ENCODE results near the gene PNKD. TPM values are rescaled to one million over a fixed set of nuclear protein-coding genes. Genes with fewer than 3 reads are reported as not detected.

The PNKD gene
- total and polyA plus RNA-seq, 2 donors (not counting 1 experiment from before 2014, with no cell fraction given) = 27.7 to 29.1 TPM

DNA sequence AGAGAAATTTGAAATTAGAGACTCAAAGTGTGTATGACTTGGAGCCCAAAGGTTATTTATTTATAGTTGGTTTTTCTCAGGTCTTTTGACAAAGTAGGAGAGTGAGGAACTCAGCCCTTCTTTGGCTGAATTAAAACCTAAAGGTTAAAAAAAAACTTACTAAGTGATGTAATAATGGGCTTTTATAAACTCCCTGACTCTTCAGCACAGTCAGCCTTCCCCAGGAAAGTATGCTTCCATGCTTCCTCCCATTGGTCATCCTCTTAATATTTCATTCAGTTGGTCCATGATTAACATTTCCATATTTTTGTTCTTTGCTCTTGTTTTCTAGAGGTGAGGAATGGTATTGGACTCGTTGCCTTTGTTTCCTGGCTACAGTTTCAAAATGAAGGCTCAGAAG lies 46.1 kb upstream of the PNKD start:
- Histone ChIP-seq H3K27ac (ENCODE audit: insufficient read depth, low read length) (no peak overlapping the region), H3K27me3 (ENCODE audit: control insufficient read depth, insufficient read depth, low read length) (no peaks in the 10 kb centered on the region), H2AFZ (ENCODE audit: low read length) (no peak overlapping the region), H3K79me2 (ENCODE audit: control insufficient read depth, insufficient read depth, low read length) (peaks cover 79% of the 10 kb centered on the region), H3K4me2 (ENCODE audit: extremely low read depth, insufficient read depth, low read length) (no peak overlapping the region), H3K9ac (ENCODE audit: insufficient read depth, low read length) (no peak overlapping the region), H4K20me1 (ENCODE audit: control insufficient read depth, extremely low read depth, insufficient read depth, low read length) (peaks cover 4% of the 10 kb centered on the region), H3K9me3 (ENCODE audit: control insufficient read depth, insufficient read depth, low read depth, low read length) (no peaks in the 10 kb centered on the region), H3K4me1 (ENCODE audit: control insufficient read depth, extremely low read depth, insufficient read depth, low read length) (peaks cover 9% of the 10 kb centered on the region), H3K36me3 (ENCODE audit: control insufficient read depth, insufficient read depth, low read length) (peaks cover 10% of the 10 kb centered on the region), H3K4me3 (replicated peaks in 1 of 4; ENCODE audit: control extremely low read depth in 1 of 4, insufficient read depth in 1 of 4, low read depth in 3 of 4, low read length in 4 of 4) (no peak overlapping the region)
- TF ChIP-seq, protein P1, sequence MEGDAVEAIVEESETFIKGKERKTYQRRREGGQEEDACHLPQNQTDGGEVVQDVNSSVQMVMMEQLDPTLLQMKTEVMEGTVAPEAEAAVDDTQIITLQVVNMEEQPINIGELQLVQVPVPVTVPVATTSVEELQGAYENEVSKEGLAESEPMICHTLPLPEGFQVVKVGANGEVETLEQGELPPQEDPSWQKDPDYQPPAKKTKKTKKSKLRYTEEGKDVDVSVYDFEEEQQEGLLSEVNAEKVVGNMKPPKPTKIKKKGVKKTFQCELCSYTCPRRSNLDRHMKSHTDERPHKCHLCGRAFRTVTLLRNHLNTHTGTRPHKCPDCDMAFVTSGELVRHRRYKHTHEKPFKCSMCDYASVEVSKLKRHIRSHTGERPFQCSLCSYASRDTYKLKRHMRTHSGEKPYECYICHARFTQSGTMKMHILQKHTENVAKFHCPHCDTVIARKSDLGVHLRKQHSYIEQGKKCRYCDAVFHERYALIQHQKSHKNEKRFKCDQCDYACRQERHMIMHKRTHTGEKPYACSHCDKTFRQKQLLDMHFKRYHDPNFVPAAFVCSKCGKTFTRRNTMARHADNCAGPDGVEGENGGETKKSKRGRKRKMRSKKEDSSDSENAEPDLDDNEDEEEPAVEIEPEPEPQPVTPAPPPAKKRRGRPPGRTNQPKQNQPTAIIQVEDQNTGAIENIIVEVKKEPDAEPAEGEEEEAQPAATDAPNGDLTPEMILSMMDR (conservative IDR thresholded peaks at IDR 0.05 in 1 of 2, IDR thresholded peaks at IDR 0.05 in 1 of 2; ENCODE audit: low read depth in 1 of 2, low read length in 2 of 2) = no peak
- TF ChIP-seq EZH2 (IDR thresholded peaks at IDR 0.05; ENCODE audit: low read length, missing control alignments) = no peak
- no peak for DNase-seq (ENCODE audit: low read depth in 2 of 2)

GRCh38 chr2:218226903-218227302 lies 43.4 kb upstream of the PNKD start:
- no peaks in the 10 kb centered on the region for H4K20me1 ChIP-seq (ENCODE audit: control insufficient read depth, extremely low read depth, insufficient read depth, low read length)
- H3K79me2 ChIP-seq (ENCODE audit: control insufficient read depth, insufficient read depth, low read length) = peaks cover 70% of the 10 kb centered on the region
- H3K27me3 ChIP-seq (ENCODE audit: control insufficient read depth, insufficient read depth, low read length) = no peaks in the 10 kb centered on the region
- H3K36me3 ChIP-seq (ENCODE audit: control insufficient read depth, insufficient read depth, low read length) = peaks cover 13% of the 10 kb centered on the region
- H3K4me3 ChIP-seq (replicated peaks in 1 of 4; ENCODE audit: control extremely low read depth in 1 of 4, insufficient read depth in 1 of 4, low read depth in 3 of 4, low read length in 4 of 4) = no peak overlapping the region
- TF ChIP-seq, protein P1 (conservative IDR thresholded peaks at IDR 0.05 in 1 of 2, IDR thresholded peaks at IDR 0.05 in 1 of 2; ENCODE audit: low read depth in 1 of 2, low read length in 2 of 2) = no peak
- TF ChIP-seq EZH2 (IDR thresholded peaks at IDR 0.05; ENCODE audit: low read length, missing control alignments) = no peak
- H3K27ac ChIP-seq (ENCODE audit: insufficient read depth, low read length) = no peak overlapping the region
- peaks cover 19% of the 10 kb centered on the region for H3K4me1 ChIP-seq (ENCODE audit: control insufficient read depth, extremely low read depth, insufficient read depth, low read length)
- no peak for DNase-seq (ENCODE audit: low read depth in 2 of 2)
- no peak overlapping the region for H3K4me2 ChIP-seq (ENCODE audit: extremely low read depth, insufficient read depth, low read length)
- no peak overlapping the region for H3K9ac ChIP-seq (ENCODE audit: insufficient read depth, low read length)
- no peak overlapping the region for H2AFZ ChIP-seq (ENCODE audit: low read length)
- no peaks in the 10 kb centered on the region for H3K9me3 ChIP-seq (ENCODE audit: control insufficient read depth, insufficient read depth, low read depth, low read length)

- peaks cover 57% of the 10 kb centered on the region for H3K79me2 ChIP-seq (ENCODE audit: control insufficient read depth, insufficient read depth, low read length)
- H2AFZ ChIP-seq (ENCODE audit: low read length) = no peak overlapping the region
- peak overlapping the region; percentile 9 for H3K27ac ChIP-seq (ENCODE audit: insufficient read depth, low read length)
- H3K4me1 ChIP-seq (ENCODE audit: control insufficient read depth, extremely low read depth, insufficient read depth, low read length) = peaks cover 13% of the 10 kb centered on the region
- H3K9me3 ChIP-seq (ENCODE audit: control insufficient read depth, insufficient read depth, low read depth, low read length) = no peaks in the 10 kb centered on the region
- H4K20me1 ChIP-seq (ENCODE audit: control insufficient read depth, extremely low read depth, insufficient read depth, low read length) = no peaks in the 10 kb centered on the region
- H3K4me2 ChIP-seq (ENCODE audit: extremely low read depth, insufficient read depth, low read length) = peak overlapping the region; percentile 11
- H3K4me3 ChIP-seq (replicated peaks in 1 of 4; ENCODE audit: control extremely low read depth in 1 of 4, insufficient read depth in 1 of 4, low read depth in 3 of 4, low read length in 4 of 4) = no peak overlapping the region
- no peaks in the 10 kb centered on the region for H3K27me3 ChIP-seq (ENCODE audit: control insufficient read depth, insufficient read depth, low read length)
- H3K9ac ChIP-seq (ENCODE audit: insufficient read depth, low read length) = no peak overlapping the region
- H3K36me3 ChIP-seq (ENCODE audit: control insufficient read depth, insufficient read depth, low read length) = peaks cover 14% of the 10 kb centered on the region
- TF ChIP-seq, protein P1 (conservative IDR thresholded peaks at IDR 0.05 in 1 of 2, IDR thresholded peaks at IDR 0.05 in 1 of 2; ENCODE audit: low read depth in 1 of 2, low read length in 2 of 2) = no peak
- peak in 1 of 2 donors; percentile 43 for DNase-seq (ENCODE audit: low read depth in 2 of 2)
These were observed 41.8 kb upstream of the PNKD start for GRCh38 chr2:218228366-218229090.
